ENCODE results near the gene KLK3. TPM values are rescaled to one million over a fixed set of nuclear protein-coding genes. Genes with fewer than 3 reads are reported as not detected.

Gene KLK3
- total RNA-seq, 2 donors from 2014 or later, result 5.7 to 11.7 TPM

DNA sequence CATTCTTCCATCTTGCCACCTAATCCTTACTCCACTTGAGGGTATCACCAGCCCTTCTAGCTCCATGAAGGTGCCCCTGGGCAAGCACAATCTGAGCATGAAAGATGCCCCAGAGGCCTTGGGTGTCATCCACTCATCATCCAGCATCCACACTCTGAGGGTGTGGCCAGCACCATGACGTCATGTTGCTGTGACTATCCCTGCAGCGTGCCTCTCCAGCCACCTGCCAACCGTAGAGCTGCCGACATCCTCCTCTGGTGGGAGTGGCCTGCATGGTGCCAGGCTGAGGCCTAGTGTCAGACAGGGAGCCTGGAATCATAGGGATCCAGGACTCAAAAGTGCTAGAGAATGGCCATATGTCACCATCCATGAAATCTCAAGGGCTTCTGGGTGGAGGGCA, 3.1 kb upstream of the KLK3 start:
- no peak for DNase-seq
- peak; percentile 34 for ATAC-seq
- intact Hi-C loops (cut with DNase I, micrococcal nuclease), result no loop called here

DNA sequence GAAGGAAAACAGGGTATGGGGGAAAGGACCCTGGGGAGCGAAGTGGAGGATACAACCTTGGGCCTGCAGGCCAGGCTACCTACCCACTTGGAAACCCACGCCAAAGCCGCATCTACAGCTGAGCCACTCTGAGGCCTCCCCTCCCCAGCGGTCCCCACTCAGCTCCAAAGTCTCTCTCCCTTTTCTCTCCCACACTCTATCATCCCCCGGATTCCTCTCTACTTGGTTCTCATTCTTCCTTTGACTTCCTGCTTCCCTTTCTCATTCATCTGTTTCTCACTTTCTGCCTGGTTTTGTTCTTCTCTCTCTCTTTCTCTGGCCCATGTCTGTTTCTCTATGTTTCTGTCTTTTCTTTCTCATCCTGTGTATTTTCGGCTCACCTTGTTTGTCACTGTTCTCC, 2.7 kb downstream of the KLK3 start:
- no peak for ATAC-seq
- intact Hi-C loops (cut with DNase I, micrococcal nuclease), result no loop called here
- no peak for DNase-seq

DNA sequence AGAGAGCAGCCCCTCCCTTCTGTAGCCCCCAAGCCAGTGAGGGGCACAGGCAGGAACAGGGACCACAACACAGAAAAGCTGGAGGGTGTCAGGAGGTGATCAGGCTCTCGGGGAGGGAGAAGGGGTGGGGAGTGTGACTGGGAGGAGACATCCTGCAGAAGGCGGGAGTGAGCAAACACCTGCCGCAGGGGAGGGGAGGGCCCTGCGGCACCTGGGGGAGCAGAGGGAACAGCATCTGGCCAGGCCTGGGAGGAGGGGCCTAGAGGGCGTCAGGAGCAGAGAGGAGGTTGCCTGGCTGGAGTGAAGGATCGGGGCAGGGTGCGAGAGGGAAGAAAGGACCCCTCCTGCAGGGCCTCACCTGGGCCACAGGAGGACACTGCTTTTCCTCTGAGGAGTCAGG, 4.2 kb downstream of the KLK3 start:
- ATAC-seq (peak; percentile 98), DNase-seq (peak; percentile 61 to 74)
- intact Hi-C loops (cut with DNase I, micrococcal nuclease), result no loop called here

DNA sequence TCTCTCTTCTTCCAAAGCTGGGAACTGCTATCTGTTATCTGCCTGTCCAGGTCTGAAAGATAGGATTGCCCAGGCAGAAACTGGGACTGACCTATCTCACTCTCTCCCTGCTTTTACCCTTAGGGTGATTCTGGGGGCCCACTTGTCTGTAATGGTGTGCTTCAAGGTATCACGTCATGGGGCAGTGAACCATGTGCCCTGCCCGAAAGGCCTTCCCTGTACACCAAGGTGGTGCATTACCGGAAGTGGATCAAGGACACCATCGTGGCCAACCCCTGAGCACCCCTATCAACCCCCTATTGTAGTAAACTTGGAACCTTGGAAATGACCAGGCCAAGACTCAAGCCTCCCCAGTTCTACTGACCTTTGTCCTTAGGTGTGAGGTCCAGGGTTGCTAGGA, 5.1 kb downstream of the KLK3 start:
- ATAC-seq (no peak), DNase-seq (no peak)
- intact Hi-C loops (cut with DNase I, micrococcal nuclease), result no loop called here

DNA sequence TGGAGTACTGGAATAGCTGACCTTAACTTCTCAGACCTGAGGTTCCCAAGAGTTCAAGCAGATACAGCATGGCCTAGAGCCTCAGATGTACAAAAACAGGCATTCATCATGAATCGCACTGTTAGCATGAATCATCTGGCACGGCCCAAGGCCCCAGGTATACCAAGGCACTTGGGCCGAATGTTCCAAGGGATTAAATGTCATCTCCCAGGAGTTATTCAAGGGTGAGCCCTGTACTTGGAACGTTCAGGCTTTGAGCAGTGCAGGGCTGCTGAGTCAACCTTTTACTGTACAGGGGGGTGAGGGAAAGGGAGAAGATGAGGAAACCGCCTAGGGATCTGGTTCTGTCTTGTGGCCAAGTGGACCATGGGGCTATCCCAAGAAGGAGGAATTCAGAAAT, 6.3 kb downstream of the KLK3 start:
- DNase-seq (no peak), ATAC-seq (no peak)
- intact Hi-C loops (cut with DNase I, micrococcal nuclease), result no loop called here

DNA sequence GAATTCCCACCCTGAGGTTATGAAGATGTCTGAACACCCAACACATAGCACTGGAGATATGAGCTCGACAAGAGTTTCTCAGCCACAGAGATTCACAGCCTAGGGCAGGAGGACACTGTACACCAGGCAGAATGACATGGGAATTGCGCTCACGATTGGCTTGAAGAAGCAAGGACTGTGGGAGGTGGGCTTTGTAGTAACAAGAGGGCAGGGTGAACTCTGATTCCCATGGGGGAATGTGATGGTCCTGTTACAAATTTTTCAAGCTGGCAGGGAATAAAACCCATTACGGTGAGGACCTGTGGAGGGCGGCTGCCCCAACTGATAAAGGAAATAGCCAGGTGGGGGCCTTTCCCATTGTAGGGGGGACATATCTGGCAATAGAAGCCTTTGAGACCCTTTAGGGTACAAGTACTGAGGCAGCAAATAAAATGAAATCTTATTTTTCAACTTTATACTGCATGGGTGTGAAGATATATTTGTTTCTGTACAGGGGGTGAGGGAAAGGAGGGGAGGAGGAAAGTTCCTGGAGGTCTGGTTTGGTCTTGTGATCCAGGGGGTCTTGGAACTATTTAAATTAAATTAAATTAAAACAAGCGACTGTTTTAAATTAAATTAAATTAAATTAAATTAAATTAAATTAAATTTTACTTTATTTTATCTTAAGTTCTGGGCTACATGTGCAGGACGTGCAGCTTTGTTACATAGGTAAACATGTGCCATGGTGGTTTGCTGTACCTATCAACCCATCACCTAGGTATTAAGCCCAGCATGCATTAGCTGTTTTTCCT, 7.0 kb downstream of the KLK3 start:
- intact Hi-C loops (cut with DNase I, micrococcal nuclease), result no loop called here
- ATAC-seq, result no peak
- DNase-seq, result no peak

DNA sequence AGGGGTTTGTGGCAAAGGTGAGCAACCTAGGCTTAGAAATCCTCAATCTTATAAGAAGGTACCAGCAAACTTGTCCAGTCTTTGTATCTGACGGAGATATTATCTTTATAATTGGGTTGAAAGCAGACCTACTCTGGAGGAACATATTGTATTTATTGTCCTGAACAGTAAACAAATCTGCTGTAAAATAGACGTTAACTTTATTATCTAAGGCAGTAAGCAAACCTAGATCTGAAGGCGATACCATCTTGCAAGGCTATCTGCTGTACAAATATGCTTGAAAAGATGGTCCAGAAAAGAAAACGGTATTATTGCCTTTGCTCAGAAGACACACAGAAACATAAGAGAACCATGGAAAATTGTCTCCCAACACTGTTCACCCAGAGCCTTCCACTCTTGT, 14.8 kb downstream of the KLK3 start:
- no peak for DNase-seq
- ATAC-seq, result peak; percentile 74
- intact Hi-C loops (cut with DNase I, micrococcal nuclease), result no loop called here

DNA sequence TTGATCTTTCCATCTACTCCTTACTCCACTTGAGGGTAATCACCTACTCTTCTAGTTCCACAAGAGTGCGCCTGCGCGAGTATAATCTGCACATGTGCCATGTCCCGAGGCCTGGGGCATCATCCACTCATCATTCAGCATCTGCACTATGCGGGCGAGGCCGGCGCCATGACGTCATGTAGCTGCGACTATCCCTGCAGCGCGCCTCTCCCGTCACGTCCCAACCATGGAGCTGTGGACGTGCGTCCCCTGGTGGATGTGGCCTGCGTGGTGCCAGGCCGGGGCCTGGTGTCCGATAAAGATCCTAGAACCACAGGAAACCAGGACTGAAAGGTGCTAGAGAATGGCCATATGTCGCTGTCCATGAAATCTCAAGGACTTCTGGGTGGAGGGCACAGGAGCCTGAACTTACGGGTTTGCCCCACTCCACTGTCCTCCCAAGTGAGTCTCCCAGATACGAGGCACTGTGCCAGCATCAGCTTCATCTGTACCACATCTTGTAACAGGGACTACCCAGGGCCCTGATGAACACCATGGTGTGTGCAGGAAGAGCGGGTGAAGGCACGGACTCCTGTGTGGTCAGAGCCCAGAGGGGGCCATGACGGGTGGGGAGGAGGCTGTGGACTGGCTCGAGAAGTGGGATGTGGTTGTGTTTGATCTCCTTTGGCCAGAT, 15.8 kb downstream of the KLK3 start:
- ATAC-seq (no peak), DNase-seq (no peak)
- intact Hi-C loops (cut with DNase I, micrococcal nuclease), result no loop called here

DNA sequence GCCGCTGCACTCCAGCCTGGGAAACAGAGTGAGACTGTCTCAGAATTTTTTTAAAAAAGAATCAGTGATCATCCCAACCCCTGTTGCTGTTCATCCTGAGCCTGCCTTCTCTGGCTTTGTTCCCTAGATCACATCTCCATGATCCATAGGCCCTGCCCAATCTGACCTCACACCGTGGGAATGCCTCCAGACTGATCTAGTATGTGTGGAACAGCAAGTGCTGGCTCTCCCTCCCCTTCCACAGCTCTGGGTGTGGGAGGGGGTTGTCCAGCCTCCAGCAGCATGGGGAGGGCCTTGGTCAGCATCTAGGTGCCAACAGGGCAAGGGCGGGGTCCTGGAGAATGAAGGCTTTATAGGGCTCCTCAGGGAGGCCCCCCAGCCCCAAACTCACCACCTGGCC, 18.3 kb downstream of the KLK3 start, which contains the start of gene KLK2:
Gene KLK2 (plus strand): TSS at position 384 of the 400 bp plus-strand sequence. CDS start 35 bp downstream, outside the sequence.
- DNase-seq, result no peak
- intact Hi-C loops (cut with DNase I, micrococcal nuclease), result no loop called here
- ATAC-seq, result no peak

DNA sequence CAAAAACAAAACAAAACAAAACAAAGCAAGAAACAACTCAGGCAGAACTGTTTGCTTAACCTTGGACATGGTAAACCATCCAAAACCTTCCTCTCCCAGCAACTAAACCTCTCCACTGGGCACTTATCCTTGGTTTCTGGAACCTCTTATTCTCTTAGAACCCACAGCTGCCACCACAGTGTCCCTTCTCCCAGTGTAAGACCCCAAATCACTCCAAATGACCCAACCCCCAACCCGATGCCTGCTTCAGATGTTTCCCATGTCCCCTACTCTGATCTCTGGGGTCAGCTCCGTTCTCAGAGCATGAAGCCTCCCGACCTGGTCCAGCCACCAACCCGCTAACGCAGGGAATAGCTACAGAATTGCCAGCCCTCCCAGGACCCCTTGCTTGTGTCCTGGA, 19.5 kb downstream of the KLK3 start:
- intact Hi-C loops (cut with DNase I, micrococcal nuclease), result no loop called here
- DNase-seq (no peak), ATAC-seq (no peak)

DNA sequence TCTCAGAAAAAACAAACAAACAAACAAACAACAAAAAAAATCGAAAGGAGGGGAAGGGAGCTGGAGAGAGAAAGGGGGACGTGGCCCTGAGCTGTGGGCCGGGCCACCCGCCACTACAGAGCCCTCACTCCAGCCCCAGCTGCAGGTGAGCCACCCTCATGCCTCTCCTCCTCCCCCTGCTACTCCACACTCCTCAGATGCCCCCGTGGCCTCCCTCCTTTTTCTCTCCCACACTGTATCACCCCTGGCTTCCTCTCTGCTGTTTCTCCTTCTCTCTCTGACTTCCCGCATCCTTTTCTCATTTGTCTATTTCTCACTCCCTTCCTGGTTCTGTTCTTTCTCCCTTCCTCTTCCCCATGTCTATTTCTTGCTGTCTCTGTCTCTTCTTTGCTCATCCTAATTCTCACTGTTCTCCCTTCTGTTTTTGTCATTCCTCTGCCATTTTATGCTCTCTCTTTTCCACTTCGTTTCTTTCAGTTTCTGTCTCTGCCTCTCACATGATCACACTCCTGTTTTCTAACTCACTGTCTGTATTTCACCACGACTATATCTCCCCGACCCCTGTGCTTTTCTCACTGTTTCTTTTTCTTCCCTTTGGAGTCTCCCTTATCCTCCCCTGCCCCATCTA, 21.2 kb downstream of the KLK3 start:
- DNase-seq (no peak), ATAC-seq (no peak)
- intact Hi-C loops (cut with DNase I, micrococcal nuclease), result no loop called here

DNA sequence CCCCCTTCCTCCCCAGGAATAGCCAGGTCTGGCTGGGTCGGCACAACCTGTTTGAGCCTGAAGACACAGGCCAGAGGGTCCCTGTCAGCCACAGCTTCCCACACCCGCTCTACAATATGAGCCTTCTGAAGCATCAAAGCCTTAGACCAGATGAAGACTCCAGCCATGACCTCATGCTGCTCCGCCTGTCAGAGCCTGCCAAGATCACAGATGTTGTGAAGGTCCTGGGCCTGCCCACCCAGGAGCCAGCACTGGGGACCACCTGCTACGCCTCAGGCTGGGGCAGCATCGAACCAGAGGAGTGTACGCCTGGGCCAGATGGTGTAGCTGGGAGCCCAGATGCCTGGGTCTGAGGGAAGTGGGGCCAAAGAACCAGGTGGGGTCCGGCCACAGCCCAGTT, 21.7 kb downstream of the KLK3 start:
- DNase-seq (no peak), ATAC-seq (no peak)
- intact Hi-C loops (cut with DNase I, micrococcal nuclease), result no loop called here

DNA sequence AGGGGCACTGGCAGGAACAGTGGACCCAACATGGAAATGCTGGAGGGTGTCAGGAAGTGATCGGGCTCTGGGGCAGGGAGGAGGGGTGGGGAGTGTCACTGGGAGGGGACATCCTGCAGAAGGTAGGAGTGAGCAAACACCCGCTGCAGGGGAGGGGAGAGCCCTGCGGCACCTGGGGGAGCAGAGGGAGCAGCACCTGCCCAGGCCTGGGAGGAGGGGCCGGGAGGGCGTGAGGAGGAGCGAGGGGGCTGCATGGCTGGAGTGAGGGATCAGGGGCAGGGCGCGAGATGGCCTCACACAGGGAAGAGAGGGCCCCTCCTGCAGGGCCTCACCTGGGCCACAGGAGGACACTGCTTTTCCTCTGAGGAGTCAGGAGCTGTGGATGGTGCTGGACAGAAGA, 22.6 kb downstream of the KLK3 start:
- intact Hi-C loops (cut with DNase I, micrococcal nuclease), result no loop called here

DNA sequence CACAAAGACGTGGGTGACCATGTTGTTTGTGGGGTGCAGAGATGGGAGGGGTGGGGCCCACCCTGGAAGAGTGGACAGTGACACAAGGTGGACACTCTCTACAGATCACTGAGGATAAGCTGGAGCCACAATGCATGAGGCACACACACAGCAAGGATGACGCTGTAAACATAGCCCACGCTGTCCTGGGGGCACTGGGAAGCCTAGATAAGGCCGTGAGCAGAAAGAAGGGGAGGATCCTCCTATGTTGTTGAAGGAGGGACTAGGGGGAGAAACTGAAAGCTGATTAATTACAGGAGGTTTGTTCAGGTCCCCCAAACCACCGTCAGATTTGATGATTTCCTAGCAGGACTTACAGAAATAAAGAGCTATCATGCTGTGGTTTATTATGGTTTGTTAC, 24.1 kb downstream of the KLK3 start:
- no peak for ATAC-seq
- intact Hi-C loops (cut with DNase I, micrococcal nuclease), result no loop called here
- no peak for DNase-seq

More for the DNA sequence above, 22.6 kb downstream of the KLK3 start:
- ATAC-seq (peak; percentile 86), DNase-seq (peak in 1 of 2 donors; percentile 43)

DNA sequence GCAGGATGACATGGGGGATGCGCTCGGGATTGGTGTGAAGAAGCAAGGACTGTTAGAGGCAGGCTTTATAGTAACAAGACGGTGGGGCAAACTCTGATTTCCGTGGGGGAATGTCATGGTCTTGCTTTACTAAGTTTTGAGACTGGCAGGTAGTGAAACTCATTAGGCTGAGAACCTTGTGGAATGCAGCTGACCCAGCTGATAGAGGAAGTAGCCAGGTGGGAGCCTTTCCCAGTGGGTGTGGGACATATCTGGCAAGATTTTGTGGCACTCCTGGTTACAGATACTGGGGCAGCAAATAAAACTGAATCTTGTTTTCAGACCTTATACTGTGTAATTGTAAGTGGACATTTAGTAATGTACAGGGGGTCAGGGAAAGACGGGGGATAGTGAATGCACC, 25.5 kb downstream of the KLK3 start:
- intact Hi-C loops (cut with DNase I, micrococcal nuclease), result no loop called here
- DNase-seq (no peak), ATAC-seq (peak; percentile 43)

DNA sequence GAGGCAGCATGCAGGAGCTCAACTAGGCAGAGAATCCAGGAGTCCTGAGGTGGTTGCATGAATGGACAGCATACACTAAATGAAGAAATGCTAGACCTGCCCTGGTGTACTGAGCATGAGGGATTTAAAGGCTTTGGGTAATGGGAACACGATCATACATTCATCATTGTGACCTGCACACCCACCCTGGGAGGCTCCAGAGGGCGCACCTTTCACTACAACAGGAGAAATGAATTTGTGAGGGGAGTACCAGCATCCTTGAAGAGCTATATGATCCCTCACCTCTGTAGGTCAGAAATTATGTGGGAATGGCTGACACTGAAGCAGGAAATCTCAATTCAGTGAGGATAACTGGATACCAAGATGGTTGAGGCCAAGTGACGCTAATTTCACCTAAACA, 27.5 kb downstream of the KLK3 start:
- no peak for DNase-seq
- intact Hi-C loops (cut with DNase I, micrococcal nuclease), result no loop called here
- ATAC-seq, result no peak

DNA sequence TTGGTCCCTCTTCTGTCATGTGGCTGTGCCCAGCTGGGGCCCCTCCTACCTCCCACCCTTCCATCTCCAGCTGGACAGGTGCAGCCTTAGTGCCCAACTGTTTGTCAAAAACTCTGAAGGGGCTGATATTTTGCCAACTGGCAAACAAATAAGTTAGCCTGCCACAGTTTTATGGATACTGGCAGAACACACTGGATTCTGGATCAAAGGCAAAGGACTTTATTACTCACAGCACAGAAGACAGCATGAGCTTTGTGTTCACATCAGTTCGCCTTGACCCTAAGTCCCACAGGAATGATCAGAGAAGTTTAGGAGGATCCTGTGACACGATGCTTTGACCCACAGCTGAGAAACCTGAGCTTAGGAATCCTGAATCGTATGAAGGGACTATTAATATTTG, 34.9 kb downstream of the KLK3 start:
- intact Hi-C loops (cut with DNase I, micrococcal nuclease), result no loop called here
- DNase-seq, result no peak

DNA sequence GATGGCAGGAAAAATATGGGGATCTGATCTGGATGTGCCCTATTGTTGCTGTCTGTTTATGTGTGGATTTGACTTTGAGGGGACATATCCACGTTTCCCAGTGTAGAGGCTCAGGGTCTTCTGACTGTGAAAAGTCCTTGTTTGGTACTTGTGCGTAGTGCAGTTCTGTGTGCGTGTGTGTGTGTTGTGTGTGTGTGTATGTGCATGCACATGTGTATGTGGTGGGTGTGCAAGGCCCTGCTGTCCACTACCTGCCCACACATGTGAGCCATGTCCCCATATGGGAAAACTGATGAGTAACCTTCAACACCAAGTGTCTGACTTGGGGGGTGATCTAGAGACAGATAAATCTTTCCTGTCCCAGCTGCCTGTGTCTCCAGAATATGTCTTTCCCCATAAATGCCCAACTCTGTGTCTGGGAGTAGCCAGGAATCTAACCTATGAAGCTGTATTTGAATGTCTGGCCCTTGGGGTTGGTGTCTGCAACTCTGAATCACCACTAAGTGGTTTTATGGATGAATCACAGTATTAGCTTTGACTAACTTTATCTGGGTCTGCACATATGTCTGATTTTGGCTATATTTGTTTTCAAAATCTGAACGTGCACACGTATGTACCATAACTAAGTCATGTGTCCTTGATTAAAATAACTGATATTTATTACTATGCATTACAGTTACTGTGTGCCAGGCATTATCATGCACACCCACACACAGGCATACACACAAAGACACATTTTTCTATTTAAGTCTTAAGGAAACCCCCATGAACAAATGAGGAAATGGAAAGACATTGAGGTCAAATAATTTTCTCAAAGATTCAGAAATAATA, 35.9 kb downstream of the KLK3 start:
- ATAC-seq (no peak), DNase-seq (no peak)
- intact Hi-C loops (cut with DNase I, micrococcal nuclease), result no loop called here

More for the DNA sequence above, 34.9 kb downstream of the KLK3 start:
- peak; percentile 86 for ATAC-seq

DNA sequence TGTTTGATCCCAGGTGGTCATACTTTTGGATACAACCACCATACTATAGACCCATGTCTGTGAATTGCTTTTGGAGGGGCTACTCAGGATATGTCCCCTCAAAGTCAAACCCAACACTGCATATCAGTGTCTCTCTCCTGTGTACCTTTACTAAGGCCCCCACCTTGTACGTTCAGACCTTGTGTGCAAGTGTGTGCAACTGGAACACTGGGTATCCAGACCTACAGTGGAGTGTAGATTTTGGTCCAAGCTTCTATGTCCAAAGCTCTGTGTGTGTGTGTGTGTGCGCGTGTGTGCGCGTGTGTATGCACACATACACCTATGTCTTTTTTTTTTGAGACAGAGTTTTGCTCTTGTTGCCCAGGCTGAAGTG, 36.5 kb downstream of the KLK3 start:
- intact Hi-C loops (cut with DNase I, micrococcal nuclease), result no loop called here
- no peak for DNase-seq
- no peak for ATAC-seq
